NCI-H187 treated with DMSO at 0.1 percent for 48 hours (cell line): ENCODE results near the gene ROR2.
"Not testable (repeated sequence)": the region's sequence is repeated elsewhere in the genome, so short reads cannot be mapped to it uniquely, and the experiment has no call there.

Experiments
- DNase-seq: peaks from one replicate; lab custom pipeline; 2025; lab: John Stamatoyannopoulos, UW

Gene ROR2

DNA sequence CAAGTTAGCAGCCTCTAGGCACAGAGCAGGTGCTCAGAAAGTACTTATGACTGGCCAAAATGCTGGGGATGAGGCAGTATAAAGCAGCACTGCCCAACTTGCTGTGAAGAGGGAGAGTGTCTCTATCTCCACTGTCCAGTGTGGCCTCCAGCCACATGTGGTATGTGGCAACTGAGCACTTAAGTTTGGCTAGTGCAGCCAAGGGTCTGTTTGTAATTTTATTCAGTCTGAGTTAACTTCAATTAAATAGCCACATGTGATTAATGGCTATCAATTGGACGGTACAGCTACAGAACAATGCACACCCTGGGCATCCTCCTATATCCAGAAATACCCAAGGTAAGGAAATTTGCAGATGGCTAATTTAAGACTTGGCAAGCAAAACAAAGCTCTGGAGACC, 26.9 kb downstream of the ROR2 start:
- no peak for DNase-seq

DNA sequence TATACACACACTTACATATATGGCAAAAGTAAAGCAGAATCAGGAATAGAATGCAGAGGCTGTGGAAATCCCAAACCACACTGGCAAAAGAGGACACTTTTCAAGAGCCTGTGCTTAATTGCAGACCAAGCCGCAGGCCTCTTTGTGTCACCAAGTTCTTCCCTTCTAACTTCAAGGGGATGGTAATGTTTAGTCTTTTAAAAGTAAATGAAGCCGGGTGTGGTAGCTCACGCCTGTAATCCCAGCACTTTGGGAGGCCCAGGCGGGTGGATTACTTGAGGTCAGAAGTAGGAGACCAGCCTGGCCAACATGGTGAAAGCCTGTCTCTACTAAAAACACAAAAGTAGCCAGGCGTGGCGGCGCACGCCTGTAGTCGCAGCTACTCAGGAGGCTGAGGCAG, 28.7 kb downstream of the ROR2 start:
- no peak for DNase-seq

DNA sequence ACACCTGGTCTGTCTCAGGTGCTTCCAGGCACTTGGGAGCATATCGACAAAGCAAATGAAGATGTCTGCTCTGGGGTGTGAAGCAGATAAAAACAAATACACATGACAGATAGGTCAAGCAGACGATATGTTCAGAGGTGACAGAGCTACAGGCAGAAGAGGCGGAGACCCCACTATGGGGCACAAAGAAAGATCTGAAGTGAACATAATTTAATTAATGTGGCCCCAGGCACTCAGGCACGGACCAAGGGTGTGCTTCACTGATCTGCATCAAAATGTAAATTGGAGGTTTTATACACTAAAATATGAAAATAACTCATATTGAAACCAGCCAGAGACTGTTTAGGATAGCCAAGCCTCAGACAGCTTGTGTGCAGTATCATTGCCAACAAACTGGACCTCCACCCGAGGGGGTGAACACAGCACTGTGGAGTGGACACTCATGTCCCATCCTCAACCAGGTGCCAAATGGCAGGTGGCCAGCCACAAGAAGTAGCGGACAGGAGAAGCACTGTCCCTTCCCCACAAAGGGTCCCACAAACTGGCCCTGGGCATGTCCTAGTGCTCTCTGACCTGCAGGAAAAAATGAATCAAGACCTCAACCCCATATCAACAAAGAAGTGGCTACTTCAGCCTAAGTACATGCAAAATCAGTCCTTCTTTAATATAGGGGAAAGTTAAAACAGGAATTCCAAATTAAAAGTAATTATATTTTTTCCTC, 29.2 kb downstream of the ROR2 start:
- DNase-seq = no peak

DNA sequence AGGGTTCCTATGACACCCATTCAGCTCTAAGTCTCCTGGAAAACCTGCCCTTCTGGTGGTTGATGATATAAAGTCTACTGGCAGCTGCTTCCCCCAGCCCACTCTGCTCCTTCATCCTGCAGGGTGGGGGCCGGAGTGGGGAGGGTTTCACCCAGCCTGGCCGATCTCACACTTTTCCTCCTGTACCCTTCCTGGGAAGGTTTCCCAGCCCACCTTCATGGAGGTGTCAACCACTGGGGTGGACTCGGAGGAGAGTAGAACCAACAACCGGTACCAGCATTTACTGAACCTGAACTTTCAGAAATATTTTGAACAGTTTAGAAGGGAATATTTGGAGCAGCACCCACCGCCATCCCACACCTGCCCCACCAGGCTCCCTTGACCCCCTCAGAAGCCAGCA, 30.4 kb downstream of the ROR2 start:
- DNase-seq = no peak

DNA sequence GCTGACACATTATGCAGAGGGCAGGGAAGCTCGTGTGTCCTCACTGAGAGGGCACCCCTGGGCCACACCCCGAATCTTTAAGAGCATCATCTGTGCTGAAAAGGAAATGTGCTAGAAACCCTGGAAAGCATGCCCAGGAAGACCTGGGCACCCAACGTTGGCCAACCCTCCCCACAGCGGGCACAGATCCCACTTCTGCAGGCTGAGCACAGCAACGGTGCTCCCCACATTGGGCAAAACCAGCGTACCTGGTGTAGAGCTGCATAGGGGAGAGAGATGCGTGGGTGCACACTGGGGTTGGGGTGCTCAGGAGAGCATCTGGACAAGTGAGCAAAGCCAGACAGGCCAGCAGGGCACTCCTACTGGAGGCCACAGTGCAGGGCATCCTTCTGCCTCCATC, 32.6 kb downstream of the ROR2 start:
- DNase-seq = no peak

DNA sequence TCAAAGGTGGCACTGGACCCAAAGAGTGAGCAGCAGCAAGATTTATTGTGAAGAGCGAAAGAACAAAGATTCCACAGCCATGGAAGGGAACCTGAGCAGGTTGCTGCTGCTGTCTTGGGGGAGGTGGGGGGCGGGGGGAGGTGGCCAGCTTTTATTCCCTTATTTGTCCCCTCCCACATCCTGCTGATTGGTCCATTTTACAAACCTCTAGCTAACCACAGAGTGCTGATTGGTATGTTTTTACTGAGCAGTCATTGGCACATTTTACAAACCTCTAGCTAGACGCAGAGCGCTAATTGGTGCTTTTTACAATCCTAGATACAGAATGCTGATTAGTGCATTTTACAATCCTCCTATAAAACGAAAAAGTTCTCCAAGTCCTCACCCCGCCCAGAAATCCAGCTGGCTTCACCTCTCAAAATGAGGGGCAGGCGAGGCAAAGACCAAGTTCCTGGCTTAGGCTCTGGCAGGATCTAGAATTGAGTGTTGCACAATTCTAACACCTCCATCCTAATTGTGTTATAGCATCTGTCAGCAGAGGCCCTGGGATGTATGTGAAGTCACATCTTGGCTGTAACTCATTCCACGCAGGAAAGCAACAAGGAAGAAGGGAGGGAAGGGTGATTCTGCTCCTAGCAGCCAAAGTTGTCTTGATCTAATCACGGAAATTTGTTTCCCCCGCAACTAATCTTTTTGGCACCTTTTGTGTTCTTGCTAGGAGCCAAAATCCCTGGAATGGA, 34.3 kb downstream of the ROR2 start:
- DNase-seq = no peak

DNA sequence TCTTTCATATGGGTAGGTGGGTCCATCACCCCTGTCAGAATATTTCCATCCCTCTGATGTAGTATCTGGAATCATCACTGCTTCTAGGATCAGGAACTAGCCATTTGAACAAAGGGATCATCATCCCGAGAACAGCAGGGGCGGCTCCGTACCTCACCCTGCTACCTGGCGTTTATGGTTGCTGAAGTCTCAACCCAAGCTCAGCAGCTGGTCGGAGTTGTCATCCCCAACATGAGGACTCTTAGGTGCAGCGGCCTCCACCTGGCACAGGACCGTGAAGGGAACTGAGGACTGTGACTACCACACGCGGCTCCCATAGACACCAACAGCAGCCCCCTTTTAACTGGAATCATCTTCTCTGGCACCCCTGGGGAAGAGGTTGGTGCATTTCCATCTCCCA, 35.1 kb downstream of the ROR2 start:
- no peak for DNase-seq

DNA sequence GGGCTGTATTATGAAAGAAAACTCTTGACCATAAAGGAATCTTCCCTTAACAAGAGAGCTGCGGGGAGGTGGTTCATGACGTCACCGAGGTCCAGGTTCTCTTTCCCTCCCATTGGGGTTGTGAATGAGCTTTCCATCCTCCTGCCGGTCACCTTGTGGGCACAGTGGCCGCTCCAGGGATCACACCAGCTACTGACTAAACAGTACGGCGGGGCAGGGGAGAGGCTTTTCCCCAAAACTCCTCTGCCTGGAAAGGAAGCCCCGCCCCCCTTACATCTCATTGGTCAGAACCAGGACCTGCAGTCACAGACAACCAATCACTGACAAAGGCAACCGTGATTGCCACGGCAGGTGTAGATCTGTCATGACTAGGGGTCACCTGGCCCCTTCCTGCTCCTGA, 35.6 kb downstream of the ROR2 start:
- DNase-seq = no peak

DNA sequence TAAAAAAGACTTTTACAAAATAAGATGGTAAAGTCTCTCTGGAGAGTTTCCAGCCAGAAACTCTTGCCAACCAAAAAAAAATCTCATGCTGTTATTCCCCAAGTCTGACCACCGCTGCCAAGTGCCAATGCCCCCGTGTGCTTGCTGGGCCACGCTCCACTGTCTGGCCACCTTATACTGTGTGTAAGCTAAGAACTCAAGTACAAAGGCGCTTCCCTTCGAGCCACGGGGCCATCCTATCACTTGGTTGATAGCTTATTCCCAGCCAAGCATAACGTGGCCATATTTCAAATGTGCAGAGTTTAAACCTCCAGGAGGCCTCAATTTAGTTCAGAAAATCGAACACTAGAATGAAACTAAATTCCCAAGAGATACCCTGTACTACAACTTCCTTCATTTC, 36.0 kb downstream of the ROR2 start:
- no peak for DNase-seq

DNA sequence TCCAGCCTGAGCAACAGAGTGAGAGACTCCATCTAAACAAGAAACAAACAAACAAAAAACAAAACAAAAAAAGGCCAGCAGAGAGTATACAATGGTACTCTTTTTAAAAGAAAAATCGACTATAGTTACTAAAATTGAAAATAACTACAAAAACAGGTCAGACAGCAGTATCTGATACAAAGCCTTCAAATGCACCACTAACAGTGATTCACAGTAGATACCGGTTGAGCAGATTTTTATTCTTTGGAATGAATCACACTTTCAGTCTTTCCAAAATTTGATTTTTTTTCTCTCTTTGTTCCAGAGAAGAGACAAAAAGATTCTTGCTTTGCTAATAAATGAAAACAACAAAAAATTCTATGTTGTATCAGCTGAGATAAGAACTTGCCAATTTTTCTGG, 36.9 kb downstream of the ROR2 start:
- DNase-seq = no peak

DNA sequence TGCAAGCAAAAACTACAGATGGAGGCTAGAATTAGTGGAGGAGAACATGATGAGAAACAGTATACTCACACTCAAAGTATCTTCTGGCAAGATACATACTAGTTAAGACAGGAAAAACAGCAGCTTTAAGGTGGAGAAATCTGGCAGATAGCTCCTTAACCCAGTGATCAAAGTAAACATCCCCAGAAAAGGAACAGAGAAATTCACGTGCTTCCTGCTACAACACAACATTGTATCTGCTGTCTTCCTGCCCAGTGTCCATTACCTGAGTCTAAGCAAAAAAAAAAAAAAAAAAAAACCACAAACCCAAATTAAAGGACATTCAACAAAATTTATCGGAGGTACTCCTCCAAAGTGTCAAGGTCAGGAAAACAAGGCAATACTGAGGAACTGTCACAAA, 38.4 kb downstream of the ROR2 start:
- DNase-seq = no peak

DNA sequence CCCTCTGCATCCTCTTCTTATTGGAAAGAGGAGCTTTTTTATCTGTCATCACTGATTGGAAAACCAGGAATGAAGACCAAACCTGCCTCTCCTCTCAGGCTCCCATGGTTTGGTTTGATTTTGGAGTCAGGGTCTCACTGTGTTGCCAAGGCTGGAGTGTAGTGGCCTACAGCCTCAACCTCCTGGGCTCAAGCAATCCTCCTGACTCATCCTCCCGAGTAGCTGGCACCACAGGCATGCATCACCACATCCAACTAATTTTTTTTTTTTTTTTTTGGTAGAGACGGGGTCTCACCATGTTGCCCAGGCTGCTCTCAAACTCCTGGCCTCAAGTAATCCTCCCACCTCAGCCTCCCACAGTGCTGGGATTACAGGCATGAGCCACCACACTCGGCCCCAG, 40.8 kb downstream of the ROR2 start:
- DNase-seq = not testable (repeated sequence)

DNA sequence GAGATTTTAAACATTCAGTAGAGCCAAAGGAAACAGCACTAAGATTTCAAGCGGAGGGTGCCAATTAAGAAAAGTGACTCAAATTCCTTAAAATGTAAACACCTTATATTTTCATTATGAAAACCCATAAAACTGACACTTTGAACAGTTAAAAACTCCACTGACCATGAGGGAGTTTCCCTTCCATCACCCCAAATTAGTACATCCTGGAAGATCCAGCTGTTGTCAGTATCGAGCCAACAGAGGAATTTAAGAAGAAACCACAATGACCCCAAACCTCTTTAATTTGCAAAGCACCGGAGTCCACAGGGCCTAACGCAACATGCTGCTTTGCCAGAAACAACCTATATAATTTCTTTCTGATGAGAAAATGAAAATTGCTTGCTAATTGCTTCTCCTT, 41.3 kb downstream of the ROR2 start:
- DNase-seq = no peak

DNA sequence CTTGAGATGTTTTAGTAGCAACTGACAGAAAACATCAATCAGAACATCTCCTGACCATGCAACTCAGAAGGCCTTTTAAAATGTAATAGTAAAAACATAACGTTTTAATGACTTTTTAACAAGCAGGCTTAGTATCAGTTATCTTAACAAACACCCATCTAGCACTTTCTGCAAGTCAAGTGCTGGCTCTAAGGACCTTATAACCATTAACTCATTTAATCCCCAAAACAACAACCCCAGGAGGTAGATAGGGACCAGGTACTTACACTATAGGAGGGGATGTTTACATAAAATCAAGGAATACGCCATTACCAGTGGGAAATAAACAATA, 41.8 kb downstream of the ROR2 start:
- no peak for DNase-seq

DNA sequence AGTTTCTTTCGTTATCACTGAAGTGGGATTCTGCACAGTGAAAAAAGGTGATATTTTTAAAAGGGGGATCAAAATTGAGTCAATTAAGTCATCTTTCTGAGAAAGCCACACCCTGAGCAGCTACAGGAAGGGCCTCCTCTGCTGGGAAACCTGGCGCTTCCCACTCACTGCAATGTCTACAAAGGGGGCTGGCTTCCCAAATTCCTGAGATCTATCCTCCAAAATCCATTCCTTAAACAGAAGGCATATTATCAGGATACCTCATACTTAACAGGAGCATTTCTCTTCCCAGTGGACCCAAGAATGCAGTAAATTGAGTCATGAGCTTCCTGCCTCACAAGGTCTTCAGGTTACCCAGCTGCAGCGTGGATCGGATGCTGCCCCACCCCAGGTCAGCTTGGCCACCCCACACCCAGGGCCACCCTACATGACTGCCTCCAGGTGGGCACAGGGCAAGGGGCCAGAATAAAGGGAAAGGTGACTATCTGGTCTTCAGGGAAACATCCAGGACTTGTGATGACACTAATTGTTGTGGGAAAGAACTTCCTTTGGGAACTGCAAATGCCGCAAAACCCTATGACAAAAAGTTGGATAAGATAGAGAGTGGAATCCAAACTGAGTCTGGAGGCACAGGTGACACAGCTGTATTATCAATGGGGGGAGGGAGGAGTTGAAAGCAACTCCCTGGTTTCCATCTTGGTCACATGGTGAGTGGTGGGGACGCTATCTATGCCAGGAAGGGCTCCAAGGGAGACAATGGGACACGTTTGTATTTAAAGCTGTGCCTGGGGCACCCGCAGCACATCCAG, 42.3 kb downstream of the ROR2 start:
- no peak for DNase-seq

DNA sequence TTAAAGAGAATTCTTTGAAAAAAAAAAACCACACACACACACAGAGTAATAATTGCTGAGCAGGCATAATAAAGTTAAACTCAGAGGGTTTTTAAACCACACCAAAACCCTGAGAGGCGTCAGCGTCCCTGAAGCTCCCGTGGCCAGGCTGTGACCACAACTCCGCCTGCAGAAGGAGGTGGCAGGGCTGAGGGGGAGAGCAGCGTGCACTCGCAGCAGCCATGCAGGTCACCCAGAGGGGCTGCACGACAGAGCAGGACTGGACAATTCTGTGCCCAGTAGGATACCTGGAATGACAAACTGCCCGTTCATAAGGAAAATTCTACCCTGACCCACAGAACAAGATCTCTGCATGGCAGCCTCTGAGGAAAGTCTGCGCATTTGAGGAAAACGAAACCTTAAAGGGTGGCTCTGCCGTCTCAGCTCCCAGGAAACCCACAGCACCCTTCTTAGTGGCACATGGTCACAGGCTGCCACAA, 44.0 kb downstream of the ROR2 start:
- DNase-seq = no peak

DNA sequence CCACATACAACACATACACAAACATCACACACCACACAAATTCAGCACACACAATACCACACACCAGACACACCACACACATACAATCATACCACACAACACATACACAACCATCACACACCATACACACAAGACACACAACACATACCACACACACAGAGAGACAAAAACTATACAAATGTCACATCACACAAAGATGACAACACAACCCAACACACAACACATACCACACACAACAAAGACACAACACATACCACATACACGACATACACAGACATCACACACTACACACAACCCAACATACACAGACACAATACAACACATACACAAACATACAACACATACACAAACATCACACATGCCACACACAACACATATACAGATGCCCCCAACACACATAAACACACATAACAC, 44.8 kb downstream of the ROR2 start:
- DNase-seq = no peak

DNA sequence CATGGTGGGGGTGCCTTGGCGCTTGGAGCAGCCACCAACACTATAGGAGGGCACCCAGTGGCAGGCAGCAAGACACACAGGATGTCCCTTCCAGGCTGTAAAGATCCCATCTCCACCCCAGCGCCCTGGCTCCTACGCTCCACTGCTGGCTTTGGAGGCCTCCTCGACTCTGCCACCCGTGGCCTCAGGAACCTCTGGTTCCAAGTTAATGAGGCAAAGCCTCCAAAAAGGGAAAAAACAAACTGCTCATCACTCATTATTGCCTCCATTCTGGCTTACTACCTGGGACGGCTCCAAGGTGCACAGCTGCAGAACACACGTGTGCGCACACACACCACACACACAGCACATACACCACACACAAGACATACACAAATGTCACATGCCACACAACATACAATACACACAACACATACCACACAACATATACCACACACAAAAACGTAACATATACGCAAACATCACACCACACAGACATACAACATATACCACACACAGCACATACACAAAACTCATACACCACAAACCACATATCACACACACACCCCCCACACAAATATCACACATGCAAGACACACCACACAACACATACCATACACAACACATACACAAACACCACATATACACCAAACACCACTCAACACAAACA, 45.3 kb downstream of the ROR2 start:
- no peak for DNase-seq

DNA sequence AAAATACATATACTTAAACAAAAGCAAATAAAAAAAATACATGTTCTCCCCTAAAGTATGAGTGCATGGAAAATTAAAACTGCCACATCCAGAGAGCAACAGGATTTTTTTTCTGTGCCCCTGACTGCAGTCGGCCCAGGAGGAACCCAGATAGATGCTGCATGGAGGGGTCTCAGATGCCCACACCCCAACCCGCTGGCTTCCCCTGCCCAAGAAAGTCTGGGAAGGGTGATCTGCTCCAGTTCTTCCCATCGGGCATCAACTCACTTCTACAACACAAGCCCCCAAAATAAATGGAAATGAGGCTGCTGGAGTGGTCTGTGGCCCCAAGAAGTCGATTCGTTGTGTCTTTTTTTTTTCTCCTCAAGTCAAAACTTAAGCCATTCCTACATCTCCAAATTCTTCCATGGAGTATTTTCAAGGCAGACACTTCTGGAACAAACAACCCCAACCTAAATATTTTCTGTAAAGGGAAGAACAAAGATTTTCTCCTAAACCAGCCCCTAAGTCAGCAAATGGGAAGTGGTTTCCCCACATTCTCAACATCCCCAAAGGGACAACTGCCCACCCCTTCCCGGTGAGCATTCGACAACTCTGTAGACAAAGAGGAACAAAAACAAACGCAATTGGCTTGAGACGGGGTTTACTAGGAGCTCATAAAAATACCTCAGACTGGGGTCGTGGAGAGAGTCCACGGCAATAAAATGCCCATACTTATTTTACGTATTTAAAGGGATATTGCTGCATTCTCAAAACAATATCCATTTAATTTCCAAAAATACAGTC, 46.7 kb downstream of the ROR2 start:
- DNase-seq = no peak

DNA sequence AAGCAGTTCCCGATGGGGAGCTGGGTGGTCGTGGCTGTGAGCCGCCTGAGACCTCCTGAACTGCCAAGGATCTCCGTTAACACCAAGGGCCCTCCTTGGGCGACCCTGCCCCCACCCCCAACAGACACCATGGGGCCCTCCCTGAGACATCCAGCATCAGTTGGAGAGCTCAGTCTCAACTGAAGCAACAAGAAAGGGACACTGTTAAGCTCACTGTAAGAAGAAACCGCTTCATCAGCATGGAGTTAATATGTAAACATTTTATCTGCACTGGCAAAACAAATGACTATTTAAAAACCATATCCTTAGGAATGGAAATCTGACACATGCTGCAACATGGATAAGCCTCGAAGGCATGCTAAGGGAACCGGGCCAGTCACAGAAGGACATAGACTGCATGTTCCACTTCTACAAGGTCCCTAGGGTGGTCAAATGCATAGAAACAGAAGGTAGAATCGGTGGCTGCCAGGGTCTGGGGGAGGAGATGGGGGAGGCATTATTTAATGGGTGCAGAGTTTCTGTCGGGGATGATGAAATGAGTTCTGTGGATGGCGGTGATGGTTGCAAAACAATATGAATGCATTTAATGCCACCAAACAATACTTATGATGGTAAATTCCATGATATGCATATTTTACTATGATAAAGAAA, 47.4 kb downstream of the ROR2 start:
- DNase-seq = no peak

DNA sequence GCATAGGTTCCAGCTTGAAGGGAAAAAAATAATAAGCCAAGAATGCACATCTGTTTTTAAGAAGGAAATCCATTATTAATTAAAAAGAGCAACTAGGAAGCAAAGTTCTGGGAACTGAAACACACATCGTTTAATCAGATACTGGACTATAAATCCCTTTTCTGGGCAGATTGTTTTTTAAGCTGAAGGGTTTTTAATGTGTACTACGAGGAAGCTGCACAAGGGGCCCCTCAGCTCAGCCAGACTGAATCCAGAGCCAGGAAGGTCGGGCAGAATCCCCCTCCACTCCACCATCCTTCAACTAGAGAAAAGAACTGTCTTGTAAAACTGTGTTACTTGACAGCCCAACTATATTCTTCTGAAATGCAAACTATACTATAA, 49.2 kb downstream of the ROR2 start:
- DNase-seq = no peak
